IgD-negative memory B cell (primary cell): ENCODE data around the gene KCNH6. TPM values are rescaled to one million over a fixed set of nuclear protein-coding genes. Genes with fewer than 3 reads are reported as not detected.

Experiments used
- H3K27ac Mint-ChIP-seq, 3 donors: one replicate each; pipeline ENCODE4 v1.8.0; 2020 to 2022; ENCODE audit warnings: mild to moderate bottlenecking in 3 of 3, mixed read lengths in 3 of 3, moderate library complexity in 1 of 3
- H3K27me3 Mint-ChIP-seq: one replicate; pipeline ENCODE4 v1.8.0; 2021; ENCODE audit warnings: mixed read lengths
- H3K36me3 Mint-ChIP-seq: one replicate; pipeline ENCODE4 v1.8.0; 2020; ENCODE audit warnings: mild to moderate bottlenecking, mixed read lengths
- H3K4me1 Mint-ChIP-seq, 3 donors: one replicate each; pipeline ENCODE4 v1.8.0; 2020 to 2022; ENCODE audit warnings: mixed read lengths in 3 of 3, mild to moderate bottlenecking in 1 of 3
- H3K4me3 Mint-ChIP-seq, 4 donors: one replicate each; pipeline ENCODE4 v1.8.0; 2020 to 2022; ENCODE audit warnings: mild to moderate bottlenecking in 4 of 4, mixed read lengths in 4 of 4, moderate library complexity in 3 of 4
- H3K9me3 Mint-ChIP-seq, 3 donors: one replicate each; pipeline ENCODE4 v1.8.0; 2020 to 2021; ENCODE audit warnings: mixed read lengths in 3 of 3, mild to moderate bottlenecking in 1 of 3
- polyA plus RNA-seq: library from polyadenylated mRNA; unstranded; fragments of 300-500 nt; fragmentation: Illumina TruSeq; gene quantifications from one replicate; pipeline ENCODE4 v1.2.3, GENCODE V29; 2021

Gene KCNH6
- polyA plus RNA-seq, 1 donor from 2014 or later = not detected

DNA sequence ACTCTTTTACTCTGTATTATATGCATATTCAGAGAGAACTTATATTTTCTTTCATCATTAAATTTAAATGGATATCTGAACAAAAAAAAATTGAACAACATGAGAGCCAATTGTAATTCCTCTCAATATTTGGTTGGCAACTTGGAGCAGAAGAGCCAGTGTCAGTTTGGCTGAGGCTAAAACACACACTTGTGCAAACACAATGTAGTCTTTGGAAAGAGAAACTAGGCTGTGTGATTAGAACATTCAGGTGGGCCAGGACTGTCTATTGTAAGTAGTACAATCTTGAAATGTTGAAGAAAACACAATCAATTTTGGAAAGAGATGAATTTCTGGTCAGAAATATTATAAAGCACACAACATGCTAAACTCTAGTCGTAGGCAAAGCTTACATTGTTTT lies 44.1 kb downstream of the KCNH6 start:
- H3K36me3 Mint-ChIP-seq = peaks cover 3% of the 10 kb centered on the region
- no peak overlapping the region for H3K27ac Mint-ChIP-seq
- peaks cover 18 to 26% (median 26%) of the 10 kb centered on the region in 3 donors for H3K4me1 Mint-ChIP-seq
- H3K9me3 Mint-ChIP-seq = no peaks in the 10 kb centered on the region
- H3K4me3 Mint-ChIP-seq = no peak overlapping the region
- no peaks in the 10 kb centered on the region for H3K27me3 Mint-ChIP-seq

DNA sequence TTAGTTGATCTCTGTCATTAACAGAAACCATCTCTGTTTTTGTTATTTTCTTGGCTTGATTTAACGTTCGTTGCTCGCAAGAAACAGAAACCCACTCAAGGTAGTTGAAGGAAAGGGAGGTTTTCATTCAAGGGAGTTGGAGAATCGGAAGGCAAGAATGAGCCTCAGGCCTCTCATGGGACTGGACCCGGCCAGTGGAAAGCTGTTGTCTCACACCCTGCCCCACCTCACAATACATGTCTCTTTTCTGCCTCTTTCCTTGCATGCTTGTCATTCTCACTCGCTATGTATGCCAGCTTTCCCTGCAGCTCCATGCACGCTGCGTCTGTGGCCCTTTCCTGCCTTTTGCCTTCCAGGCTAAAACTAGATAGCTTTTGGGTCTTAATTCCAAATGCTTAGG lies 45.4 kb downstream of the KCNH6 start:
- peaks cover 3% of the 10 kb centered on the region for H3K36me3 Mint-ChIP-seq
- H3K27me3 Mint-ChIP-seq = no peaks in the 10 kb centered on the region
- H3K4me1 Mint-ChIP-seq = peaks cover 15 to 28% (median 19%) of the 10 kb centered on the region in 3 donors
- H3K9me3 Mint-ChIP-seq = no peaks in the 10 kb centered on the region
- H3K27ac Mint-ChIP-seq = no peak overlapping the region
- no peak overlapping the region for H3K4me3 Mint-ChIP-seq

DNA sequence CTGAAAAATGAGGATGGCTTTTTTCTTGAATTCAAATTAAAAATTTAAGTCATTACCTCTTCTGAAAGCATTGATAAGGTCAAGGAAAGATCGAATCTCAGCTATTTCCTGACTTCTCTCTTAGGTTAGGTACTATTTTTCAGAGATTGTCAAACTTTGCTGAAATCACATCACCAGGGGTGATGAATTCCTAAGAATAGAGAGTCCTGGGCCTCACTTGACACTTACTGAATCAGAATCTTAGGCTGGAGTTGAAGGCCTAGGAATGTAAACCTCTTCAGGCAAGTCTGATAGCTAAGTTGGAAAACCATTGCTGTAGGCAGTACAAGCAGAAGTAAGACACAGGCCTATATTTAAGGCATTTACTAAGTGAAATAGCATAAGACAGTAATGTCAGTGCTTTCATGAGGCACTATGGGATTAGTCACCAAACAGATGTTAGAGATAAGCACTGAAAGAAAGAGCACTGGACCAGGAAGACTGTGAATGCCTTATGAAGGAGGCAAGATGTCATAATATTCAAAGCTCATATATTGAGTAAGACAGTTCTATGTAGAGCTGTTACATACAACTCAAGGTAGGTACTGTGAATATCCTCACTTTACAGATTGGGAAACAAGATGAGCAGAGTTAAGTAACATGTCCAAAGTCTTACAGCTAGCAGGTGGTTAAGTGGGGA lies 48.6 kb downstream of the KCNH6 start:
- H3K9me3 Mint-ChIP-seq = no peaks in the 10 kb centered on the region
- H3K36me3 Mint-ChIP-seq = no peaks in the 10 kb centered on the region
- no peaks in the 10 kb centered on the region for H3K27me3 Mint-ChIP-seq
- no peak overlapping the region for H3K27ac Mint-ChIP-seq
- H3K4me1 Mint-ChIP-seq = peaks cover 13 to 40% (median 17%) of the 10 kb centered on the region in 3 donors
- H3K4me3 Mint-ChIP-seq = no peak overlapping the region

DNA sequence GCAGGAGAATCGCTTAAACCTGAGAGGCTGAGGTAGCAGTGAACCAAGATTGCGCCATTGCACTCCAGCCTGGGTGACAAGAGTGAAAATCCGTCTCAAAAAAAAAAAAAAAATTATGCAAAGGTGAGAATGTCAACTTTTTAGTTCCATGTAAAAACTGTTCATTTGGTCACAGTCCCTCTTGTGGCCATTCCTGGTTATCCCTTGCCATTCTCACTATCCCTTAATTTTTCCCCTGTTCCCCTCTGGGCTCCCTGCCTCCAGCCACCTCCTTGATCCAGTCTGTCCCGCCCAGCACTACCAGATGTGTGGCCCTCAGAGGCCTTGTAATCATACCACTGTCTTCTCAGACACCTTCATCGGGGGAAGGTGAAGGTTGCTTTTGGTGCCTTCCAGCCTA lies 50.5 kb downstream of the KCNH6 start:
- Mint-ChIP-seq H3K36me3 (no peaks in the 10 kb centered on the region), H3K4me1 (peaks cover 8 to 32% (median 12%) of the 10 kb centered on the region in 3 donors), H3K4me3 (no peak overlapping the region), H3K27ac (no peak overlapping the region), H3K9me3 (no peaks in the 10 kb centered on the region), H3K27me3 (no peaks in the 10 kb centered on the region)

DNA sequence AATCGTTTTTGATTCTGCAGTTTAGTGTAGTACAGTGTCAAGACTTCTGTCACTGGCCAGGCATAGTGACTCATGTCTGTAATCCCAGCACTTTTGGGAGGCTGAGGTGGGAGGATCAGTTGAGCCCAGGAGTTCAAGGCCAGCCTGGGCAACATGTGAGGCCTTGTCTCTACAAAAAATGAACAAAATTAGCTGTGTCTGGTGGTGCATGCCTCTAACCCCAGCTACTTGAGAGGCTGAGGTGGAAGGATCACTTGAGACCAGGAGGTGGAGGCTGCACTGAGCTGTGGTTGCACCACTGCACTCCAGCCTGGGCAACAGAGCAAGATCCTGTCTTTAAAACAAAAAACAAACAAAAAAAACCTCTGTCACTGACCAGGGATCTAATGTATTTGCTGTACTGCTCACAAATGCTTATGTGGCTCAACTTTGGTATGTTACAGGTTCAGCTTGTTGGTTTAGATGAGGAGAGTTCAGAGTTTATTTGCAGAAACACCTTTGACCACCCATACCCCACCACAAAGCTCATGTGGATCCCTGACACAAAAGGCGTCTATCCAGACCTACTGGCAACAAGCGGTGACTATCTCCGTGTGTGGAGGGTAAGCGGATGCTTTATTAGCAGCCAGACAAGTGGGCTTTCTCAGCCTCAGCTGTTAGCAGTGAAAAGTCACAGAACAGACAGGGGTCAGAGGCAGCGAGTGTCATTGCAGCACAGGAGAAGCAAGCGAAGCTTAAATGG lies 55.0 kb downstream of the KCNH6 start:
- Mint-ChIP-seq H3K9me3 (no peaks in the 10 kb centered on the region), H3K4me3 (no peak overlapping the region), H3K27me3 (no peaks in the 10 kb centered on the region), H3K27ac (peak overlapping the region in 2 of 3 donors; percentile 14 to 35), H3K36me3 (no peaks in the 10 kb centered on the region), H3K4me1 (peaks cover 7 to 18% (median 13%) of the 10 kb centered on the region in 3 donors)

DNA sequence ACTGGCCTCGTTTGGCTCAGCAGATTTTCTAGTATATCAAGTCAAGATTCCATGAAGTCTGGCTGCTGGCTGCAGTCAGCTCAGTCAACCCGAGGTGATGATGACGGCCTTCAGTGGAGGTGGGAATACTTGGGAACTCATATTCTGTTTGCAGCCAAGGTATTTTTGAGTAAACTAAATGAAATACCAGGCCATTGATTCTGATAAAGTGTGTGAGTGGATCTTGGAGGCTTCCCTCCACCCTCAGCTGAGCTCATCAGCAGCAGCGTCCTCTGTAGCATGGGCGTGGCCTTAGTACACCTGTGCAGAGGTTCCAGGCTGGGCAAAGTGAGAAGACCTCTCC lies 55.6 kb downstream of the KCNH6 start:
- H3K4me3 Mint-ChIP-seq = no peak overlapping the region
- H3K9me3 Mint-ChIP-seq = no peaks in the 10 kb centered on the region
- H3K27ac Mint-ChIP-seq = peak overlapping the region in 1 of 3 donors; percentile 14
- H3K36me3 Mint-ChIP-seq = no peaks in the 10 kb centered on the region
- H3K27me3 Mint-ChIP-seq = no peaks in the 10 kb centered on the region
- H3K4me1 Mint-ChIP-seq = peaks cover 6 to 18% (median 12%) of the 10 kb centered on the region in 3 donors

DNA sequence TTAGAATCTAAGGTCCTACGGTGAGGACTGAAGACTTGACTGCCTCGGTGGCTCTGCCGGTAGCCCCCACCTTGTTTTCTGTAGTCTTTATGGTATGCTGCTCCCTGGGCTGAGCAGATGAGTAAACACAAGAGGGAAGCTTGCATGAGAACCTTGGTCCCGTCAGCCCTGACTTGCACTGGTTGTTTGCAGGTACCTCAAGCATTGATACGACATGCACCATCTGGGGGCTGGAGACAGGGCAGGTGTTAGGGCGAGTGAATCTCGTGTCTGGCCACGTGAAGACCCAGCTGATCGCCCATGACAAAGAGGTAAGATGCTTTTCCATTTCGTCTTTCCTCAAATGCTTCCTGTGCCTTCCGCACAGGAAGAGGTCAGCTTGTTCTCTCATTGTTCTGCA lies 56.5 kb downstream of the KCNH6 start:
- Mint-ChIP-seq H3K4me3 (no peak overlapping the region), H3K36me3 (peaks cover under 1% of the 10 kb centered on the region), H3K4me1 (peaks cover 2 to 11% (median 8%) of the 10 kb centered on the region in 3 donors), H3K27me3 (no peaks in the 10 kb centered on the region), H3K27ac (no peak overlapping the region), H3K9me3 (no peaks in the 10 kb centered on the region)

DNA sequence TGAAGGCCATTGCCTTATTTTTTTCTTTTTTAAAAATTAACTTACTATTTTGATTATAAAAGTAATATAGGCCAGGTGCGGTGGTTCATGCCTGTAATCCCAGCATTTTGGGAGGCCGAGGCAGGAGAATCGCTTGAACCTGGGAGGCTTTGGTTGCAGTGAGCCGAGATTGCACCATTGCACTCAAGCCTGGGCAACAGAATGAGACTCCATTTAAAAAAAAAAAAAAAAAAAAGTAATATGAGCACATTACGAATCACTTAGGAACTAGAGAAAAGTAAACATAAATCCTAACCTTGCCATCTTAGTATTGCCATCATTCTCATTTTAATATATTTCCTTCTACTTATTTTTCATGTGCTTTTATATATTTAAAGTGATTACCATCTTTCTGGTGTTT lies 64.6 kb downstream of the KCNH6 start:
- Mint-ChIP-seq H3K4me3 (no peak overlapping the region), H3K4me1 (no peaks in the 10 kb centered on the region), H3K36me3 (peaks cover 6% of the 10 kb centered on the region), H3K27ac (no peak overlapping the region), H3K27me3 (no peaks in the 10 kb centered on the region), H3K9me3 (no peaks in the 10 kb centered on the region)

DNA sequence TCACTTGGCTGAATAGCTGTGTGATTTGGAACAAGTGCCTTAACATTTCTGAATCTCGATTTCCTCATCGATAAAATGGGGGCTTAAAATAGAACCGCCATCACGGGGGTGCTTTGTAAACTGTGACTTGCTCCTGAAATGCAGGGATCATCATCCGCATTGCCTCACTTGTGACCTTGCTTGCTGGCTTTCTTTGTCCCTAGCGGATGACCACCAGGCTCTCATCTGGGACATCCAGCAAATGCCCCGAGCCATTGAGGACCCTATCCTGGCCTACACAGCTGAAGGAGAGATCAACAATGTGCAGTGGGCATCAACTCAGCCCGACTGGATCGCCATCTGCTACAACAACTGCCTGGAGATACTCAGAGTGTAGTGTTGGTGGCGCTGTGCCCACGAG lies 65.6 kb downstream of the KCNH6 start:
- Mint-ChIP-seq H3K9me3 (no peaks in the 10 kb centered on the region), H3K4me3 (no peak overlapping the region), H3K27me3 (no peaks in the 10 kb centered on the region), H3K27ac (no peak overlapping the region), H3K4me1 (peaks cover 0 to 2% (median 0%) of the 10 kb centered on the region in 3 donors), H3K36me3 (peaks cover 6% of the 10 kb centered on the region)

DNA sequence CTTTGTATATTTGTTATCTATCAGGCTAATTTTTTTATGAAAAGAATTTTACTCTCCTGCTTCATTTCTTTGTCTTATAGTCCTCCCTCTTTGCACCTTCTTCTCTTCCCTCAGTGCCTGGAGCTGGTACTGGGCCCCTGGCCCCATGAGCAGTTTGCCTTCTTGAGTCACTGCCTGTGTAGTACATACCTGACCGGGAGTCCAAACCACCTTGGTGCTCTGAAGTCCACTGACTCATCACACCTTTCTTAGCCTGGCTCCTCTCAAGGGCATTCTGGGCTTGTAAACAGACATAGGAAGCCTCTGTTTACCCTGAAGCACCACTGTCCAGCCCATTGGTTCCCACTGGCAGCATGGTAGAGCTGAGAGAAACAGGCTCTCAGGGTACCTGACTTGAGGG lies 66.5 kb downstream of the KCNH6 start:
- Mint-ChIP-seq H3K27ac (no peak overlapping the region), H3K9me3 (no peaks in the 10 kb centered on the region), H3K4me1 (peaks cover 0 to 2% (median 0%) of the 10 kb centered on the region in 3 donors), H3K4me3 (no peak overlapping the region), H3K27me3 (no peaks in the 10 kb centered on the region), H3K36me3 (peaks cover 5% of the 10 kb centered on the region)

DNA sequence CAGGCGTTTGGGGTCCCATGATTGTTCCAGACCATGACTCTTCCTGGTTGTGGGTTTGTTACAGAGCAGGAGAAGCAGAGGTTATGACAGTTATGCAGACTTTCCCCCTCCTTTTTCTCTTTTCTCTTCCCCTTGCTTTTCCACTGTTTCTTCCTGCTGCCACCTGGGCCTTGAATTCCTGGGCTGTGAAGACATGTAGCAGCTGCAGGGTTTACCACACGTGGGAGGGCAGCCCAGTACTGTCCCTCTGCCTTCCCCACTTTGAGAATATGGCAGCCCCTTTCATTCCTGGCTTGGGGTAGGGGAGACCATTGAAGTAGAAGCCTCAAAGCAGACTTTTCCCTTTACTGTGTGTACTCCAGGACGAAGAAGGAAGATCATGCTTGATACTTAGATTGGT lies 69.6 kb downstream of the KCNH6 start:
- H3K4me1 Mint-ChIP-seq = peaks cover 0 to 8% (median 2%) of the 10 kb centered on the region in 3 donors
- no peaks in the 10 kb centered on the region for H3K9me3 Mint-ChIP-seq
- H3K27ac Mint-ChIP-seq = peak overlapping the region in 1 of 3 donors; percentile 73
- peaks cover 2% of the 10 kb centered on the region for H3K36me3 Mint-ChIP-seq
- H3K4me3 Mint-ChIP-seq = no peak overlapping the region
- no peaks in the 10 kb centered on the region for H3K27me3 Mint-ChIP-seq

DNA sequence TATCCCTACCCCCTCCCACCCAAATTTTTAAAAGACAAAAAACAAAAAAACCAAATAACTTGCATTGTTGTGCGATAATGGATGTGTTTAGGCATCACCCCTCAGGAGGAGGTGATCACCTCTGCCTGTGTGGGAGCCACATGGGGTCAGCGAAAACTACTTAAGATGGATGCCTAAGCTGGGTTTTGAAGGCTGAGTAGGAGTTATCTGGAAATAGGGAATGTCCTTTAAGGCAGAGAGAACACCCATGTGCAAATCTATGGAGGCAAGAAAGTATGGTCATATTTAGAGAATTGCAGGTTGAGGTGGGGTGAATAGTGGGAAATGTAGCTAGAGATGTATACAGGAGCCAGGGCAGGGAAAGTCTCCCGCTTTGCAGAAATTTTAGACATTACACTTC lies 72.0 kb downstream of the KCNH6 start:
- Mint-ChIP-seq H3K9me3 (no peaks in the 10 kb centered on the region), H3K4me1 (peaks cover 2 to 10% (median 2%) of the 10 kb centered on the region in 3 donors), H3K27ac (no peak overlapping the region), H3K27me3 (no peaks in the 10 kb centered on the region), H3K4me3 (no peak overlapping the region), H3K36me3 (peaks cover 2% of the 10 kb centered on the region)

Other genes with a start within 250 kb of the KCNH6 start
- gene CYB561, start 77.1 kb upstream of the KCNH6 start, polyA plus RNA-seq = 1.5 TPM
- gene ACE, start 46.3 kb upstream of the KCNH6 start, polyA plus RNA-seq = 2.0 TPM
- gene DCAF7, start 27.1 kb downstream of the KCNH6 start, polyA plus RNA-seq = 72.0 TPM
- 19.5 TPM for gene TACO1, start 77.5 kb downstream of the KCNH6 start, polyA plus RNA-seq
- gene MAP3K3, start 99.1 kb downstream of the KCNH6 start, polyA plus RNA-seq = 22.5 TPM
- gene LIMD2, start 176.8 kb downstream of the KCNH6 start, polyA plus RNA-seq = 845 TPM
- 24.9 TPM for gene STRADA, start 218.4 kb downstream of the KCNH6 start, polyA plus RNA-seq